ENCODE measurements around the gene HIVEP1. TPM values are rescaled to one million over a fixed set of nuclear protein-coding genes. Genes with fewer than 3 reads are reported as not detected.

Gene HIVEP1
- total and polyA plus RNA-seq, 2 of the 13 experiments (the other 11 are each of a cell fraction or from before 2014, with no cell fraction given) = 7.4 to 9.9 TPM

DNA sequence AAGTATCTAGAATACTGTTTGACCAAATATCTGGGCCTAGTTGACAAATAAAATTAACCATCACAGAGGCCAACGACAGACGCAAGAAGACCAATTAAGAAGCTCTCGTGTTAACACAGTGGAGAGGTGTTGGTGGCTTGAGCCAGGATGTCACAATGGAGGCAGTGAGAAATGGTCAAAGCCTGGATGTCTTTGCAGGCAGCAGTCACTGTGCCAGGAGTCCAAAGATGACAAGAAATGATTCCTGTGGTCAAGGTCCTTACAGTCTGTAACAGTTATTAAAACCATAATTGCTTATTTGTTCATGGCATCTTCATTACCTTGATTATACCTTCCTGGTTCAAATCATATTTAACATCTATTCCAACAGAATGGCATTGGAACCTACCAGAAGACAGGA is 186.7 kb downstream of the HIVEP1 start (continued):
- no peak for TF ChIP-seq FOXP4 (CRISPR knock-in tag; IDR thresholded peaks at IDR 0.05)
- no peak for TF ChIP-seq MTF1 (CRISPR knock-in tag; IDR thresholded peaks at IDR 0.05)
- no peak for TF ChIP-seq FOXP1 (IDR thresholded peaks at IDR 0.05)
- TF ChIP-seq FOXP1 (CRISPR knock-in tag; IDR thresholded peaks at IDR 0.05) = no peak
- TF ChIP-seq ZNF598 (CRISPR knock-in tag; IDR thresholded peaks at IDR 0.05; ENCODE audit: borderline replicate concordance) = no peak
- TF ChIP-seq PREB (CRISPR knock-in tag; IDR thresholded peaks at IDR 0.05) = no peak
- TF ChIP-seq ATAD3A (CRISPR knock-in tag; IDR thresholded peaks at IDR 0.05) = no peak

- 78% methylated on average over 3 of the region's 3 CpGs for WGBS (ENCODE audit: low lambda C conversion rate)
- TF ChIP-seq ZNF782 (CRISPR knock-in tag; IDR thresholded peaks at IDR 0.05; ENCODE audit: borderline replicate concordance) (no peak), MZF1 (CRISPR knock-in tag; IDR thresholded peaks at IDR 0.05; ENCODE audit: borderline replicate concordance) (no peak), ZNF44 (CRISPR knock-in tag; IDR thresholded peaks at IDR 0.05) (no peak), DR1 (CRISPR knock-in tag; IDR thresholded peaks at IDR 0.05) (no peak), SKI (IDR thresholded peaks at IDR 0.05; ENCODE audit: partially characterized antibody) (no peak), ZXDC (CRISPR knock-in tag; IDR thresholded peaks at IDR 0.05) (no peak), ZNF33A (CRISPR knock-in tag; IDR thresholded peaks at IDR 0.05; ENCODE audit: borderline replicate concordance) (no peak), ZNF296 (CRISPR knock-in tag; conservative IDR thresholded peaks at IDR 0.05) (no peak), JUN (CRISPR knock-in tag; IDR thresholded peaks at IDR 0.05) (no peak)
Measured at GRCh38 chr6:12200015-12200564, 188.0 kb downstream of the HIVEP1 start.

More at GRCh38 chr6:12200015-12200564, 188.0 kb downstream of the HIVEP1 start:
- Histone ChIP-seq H2AFZ (ENCODE audit: low read length) (no peak overlapping the region), H3K4me3 (replicated peaks in 1 of 3; ENCODE audit: insufficient read depth in 1 of 3, low read depth in 2 of 3, low read length in 3 of 3) (no peak overlapping the region), H3K27me3 (ENCODE audit: control insufficient read depth in 1 of 2, insufficient read depth in 2 of 2, low read length in 2 of 2) (no peaks in the 10 kb centered on the region), H3K9me3 (ENCODE audit: low read length) (no peaks in the 10 kb centered on the region), H3K9ac (ENCODE audit: insufficient read depth, low read depth, low read length) (no peak overlapping the region), H3K36me3 (replicated peaks in 1 of 2; ENCODE audit: control insufficient read depth in 1 of 2, insufficient read depth in 2 of 2, low read length in 2 of 2) (no peaks in the 10 kb centered on the region), H4K20me1 (ENCODE audit: insufficient read depth, low read length) (no peaks in the 10 kb centered on the region), H3K4me2 (ENCODE audit: low read depth, low read length) (no peak overlapping the region), H3K27ac (ENCODE audit: extremely low read length, insufficient read depth, low read length) (no peak overlapping the region), H3K79me2 (ENCODE audit: insufficient read depth, low read length) (no peaks in the 10 kb centered on the region), H3K4me1 (ENCODE audit: insufficient read depth, low read length) (peaks cover 13% of the 10 kb centered on the region)
- ChIA-PET CTCF (ENCODE audit: low intra/inter-chr PET ratio, low total read pairs) (no interaction called here), POLR2A (no interaction called here)
- FAIRE-seq = no peak
- intact Hi-C loops (cut with micrococcal nuclease; ENCODE audit: unreplicated experiment) (no loop called here), in situ Hi-C loops (cut with HindIII; ENCODE audit: extremely low pct_ligation_motif_present, low pct_unique_long_range_greater_than_20kb) (no loop called here)
- DNase-seq (ENCODE audit: low spot score) = no peak
- no peak for ATAC-seq
- no TSS peak for BruUV-seq (replicated peaks)

Measured in HepG2 (cell line).